ENCODE measurements around the gene CHN2.

Gene CHN2

DNA sequence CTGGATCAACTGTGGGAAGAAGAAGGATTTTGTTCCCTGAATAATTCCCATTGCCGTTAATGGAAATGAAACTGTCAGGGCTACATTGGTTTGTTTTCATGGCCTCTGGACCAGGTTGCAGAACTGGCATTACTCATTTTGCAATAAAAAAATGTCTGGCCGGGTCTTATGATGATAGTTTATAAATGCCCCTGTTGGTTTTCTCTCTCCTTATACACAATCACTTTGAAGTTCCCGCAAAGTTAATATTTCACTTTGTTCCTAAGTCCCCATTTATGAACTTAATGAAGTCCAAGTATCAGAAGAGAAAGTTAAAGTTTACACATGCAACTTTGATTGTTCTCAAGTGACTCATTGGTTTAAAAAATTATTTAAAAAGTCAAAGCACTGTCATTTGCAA is 218.3 kb downstream of the CHN2 start:
- no peak for DNase-seq

DNA sequence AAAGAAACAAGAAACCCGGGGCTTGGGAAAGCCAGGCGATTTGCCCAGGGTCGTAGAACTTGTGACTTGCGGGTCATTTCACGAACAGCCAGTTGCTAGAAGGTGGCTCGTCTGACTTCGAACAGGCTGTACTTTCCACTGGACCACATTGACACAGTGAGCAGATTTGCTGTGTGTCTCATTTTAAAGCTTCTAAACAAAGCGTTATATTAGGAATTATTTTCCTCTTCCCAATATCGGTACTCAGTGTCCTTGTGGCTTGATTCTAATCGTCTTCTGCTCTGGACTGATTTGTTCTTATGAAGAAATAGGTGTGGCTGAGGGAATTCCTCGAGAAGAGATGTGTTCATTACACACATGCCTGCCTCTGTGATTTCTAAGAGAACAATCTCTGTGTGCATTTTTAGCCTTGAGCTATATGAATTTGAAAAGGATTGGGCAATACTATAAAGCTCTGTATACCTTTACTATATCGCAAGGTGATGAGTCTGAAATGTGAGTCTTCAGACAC is 219.1 kb downstream of the CHN2 start:
- no peak for DNase-seq

DNA sequence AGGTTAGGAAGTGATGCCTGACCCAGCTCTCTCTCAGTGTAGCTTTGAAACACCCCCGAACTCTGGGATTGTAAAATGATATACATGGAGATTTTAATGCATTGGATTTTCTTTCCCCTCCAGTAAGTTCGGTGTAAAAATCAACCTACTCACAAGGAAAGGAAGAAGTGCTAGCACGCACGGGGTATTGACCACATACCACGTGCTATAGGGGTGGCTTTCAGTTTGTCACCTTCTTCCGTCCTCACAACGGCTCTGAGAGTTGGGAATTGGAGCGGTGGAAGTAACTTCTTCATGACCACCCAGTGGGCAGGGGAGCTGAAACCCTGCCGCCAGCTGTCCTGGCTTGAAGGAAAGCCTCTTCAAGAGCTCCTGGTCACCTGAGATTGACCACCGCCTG is 219.6 kb downstream of the CHN2 start:
- DNase-seq = no peak

DNA sequence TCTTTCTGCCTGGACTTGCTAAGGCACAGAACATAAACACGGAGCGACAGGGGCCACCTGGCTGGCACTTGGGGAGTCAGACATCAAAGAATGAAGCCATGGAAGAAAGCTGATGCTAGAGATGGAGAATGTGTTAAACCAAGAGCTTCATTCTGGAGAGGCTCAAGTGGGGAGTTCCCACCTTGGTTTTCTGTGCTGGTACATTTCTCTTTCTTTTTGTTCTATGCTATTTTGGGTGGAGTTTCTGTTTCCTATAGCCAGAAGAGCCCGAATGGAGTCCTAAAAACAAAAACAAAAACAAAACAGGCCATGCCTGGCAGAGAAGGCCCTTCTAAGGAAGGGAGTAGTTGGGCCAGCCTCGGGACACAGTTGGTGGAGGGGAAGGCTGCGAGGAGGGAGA is 220.6 kb downstream of the CHN2 start:
- DNase-seq = no peak

DNA sequence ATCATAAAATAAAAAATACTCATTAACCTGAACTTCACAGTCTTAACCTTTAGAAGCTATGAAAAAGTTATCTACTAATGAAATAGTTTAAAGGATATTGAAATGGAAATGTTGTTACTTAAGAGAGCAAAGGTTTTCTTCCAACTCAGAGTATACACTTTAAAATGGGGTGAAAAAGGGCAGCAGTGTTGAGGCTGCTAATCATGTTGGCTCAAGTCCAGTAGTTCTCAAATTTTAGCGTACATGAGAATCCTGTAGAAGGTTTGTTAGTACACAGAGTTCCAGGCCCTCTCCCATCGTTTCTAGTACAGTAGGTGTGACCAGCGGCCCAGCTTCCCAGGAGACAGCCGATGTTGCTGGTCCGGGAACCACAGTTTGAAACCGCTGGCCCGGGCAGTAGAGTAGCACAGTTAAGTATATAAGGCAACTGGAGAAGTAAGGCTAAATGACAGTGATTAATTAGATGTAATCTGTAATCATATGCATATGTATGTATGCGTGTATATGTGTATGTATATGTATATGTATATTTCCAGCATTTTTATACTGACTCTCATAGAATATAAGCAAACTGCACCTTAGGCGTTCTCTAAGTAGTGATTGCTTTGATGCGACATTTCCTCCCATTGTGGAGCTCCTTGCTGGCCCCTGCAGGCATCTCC is 221.8 kb downstream of the CHN2 start:
- DNase-seq = no peak

DNA sequence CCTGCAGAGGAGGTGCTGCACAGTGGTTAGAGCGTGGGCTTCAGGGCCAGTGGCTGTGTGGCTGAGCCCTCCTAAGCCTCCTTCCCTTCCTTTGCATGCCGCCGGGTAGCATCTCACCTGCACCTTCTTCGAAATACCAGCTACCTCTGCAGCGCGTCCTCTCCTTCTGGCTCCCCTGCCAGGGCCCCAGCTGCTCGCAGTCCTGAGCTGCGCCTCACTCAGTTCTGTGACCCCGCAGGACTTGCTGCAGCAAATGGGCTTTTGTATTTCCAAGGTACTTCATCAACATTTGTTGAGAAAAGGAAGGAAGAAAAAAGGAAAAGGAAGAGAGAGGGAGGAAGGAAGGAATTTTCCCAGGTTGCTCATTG is 222.3 kb downstream of the CHN2 start:
- DNase-seq = no peak

DNA sequence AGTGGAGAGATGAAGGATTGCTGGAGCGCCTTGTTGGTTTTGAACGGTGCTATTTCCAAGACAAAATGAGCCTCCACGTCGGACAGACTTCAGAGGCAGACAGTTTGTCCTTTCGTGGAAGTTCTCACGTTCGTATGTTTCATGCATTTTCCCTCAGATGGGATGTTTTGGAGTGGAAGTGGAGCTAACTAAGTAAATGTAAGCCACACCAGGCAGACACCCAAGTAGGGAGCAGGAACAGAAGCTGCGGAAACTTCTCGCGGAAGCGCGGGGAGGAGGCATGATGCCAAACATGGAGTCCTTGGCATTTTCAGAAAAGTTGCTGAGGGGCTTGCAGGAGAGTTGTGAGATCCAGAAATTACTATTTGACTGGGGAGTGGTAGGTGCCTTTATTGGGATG is 223.5 kb downstream of the CHN2 start:
- DNase-seq = no peak

DNA sequence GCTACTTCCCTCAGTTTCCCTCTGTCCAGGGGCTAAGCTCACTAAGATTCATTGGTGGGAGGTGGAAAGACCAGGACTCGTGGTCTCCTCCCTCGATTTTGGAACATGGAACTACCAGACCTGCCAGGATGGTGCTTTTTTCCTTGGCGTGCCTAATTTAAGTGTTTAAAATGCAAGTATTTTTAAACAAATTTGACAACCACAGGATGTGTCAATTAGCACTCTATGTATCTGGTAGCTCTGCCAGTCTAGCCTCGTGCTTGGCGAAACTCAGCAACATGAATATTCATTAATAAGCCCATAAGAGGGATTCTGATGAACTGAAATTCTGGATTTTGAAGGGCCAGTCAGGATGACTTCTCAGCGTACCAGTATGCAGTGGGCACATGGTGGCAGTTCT is 224.1 kb downstream of the CHN2 start:
- DNase-seq = no peak

DNA sequence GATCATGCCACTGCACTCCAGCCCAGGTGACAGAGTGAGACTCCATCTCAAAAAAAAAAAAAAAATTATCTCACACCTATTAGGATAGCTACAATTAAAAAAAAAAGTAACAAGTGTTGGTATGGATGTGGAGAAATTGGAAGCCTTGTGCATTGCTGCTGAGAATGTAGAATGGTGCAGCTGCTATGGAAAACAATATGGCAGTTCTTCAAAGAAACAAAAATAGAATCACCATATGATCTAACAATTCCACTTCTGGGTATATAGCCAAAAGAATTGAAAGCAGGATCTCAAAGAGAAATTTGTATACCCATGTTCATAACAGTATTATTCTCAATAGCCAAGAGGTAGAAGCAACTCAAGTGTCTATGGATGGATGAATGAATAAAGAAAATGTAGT is 225.4 kb downstream of the CHN2 start:
- no peak for DNase-seq

DNA sequence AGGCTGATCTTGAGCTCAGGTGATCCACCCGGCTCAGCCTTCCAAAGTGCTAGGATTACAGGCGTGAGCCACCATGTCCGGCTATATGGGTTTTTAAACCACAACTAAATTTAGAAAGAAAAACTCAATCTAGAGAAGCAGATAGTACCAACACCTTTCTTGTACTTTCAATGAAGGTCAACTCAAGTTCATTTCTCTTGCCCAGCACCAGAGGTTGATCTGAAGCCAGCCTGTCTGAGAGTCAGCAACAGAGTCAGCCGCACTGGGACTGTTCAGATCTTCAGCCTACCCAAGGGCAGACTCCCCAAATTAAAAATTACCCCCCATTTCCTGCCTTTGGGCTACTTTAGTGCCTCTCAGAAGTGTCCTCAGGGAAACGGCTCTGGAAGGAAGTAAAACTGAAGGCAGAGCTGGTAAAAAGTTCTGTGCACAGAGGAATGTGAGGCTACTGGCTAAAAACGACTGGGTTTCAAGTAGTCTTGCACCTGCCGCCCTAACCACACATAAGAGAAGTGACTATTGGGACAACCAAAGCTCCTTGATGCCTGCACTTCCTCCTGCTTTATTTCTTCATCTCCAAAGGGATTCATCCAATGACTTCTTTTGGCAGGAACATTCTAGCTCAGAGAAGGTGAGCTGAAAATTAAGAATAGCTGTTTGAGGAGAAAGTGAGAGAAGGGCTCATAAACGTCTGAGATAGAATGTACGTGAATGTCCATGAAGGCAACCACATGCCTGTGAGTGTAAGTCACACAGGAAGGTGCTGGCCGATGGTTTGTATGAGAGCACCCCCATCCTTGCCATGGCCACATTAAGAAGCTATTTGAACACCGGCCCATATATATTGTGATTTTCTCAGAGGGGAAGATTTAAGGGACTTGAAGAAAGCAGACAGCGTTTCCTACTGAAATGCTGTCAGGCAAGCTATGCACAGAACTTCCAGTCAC is 226.7 kb downstream of the CHN2 start:
- no peak for DNase-seq

DNA sequence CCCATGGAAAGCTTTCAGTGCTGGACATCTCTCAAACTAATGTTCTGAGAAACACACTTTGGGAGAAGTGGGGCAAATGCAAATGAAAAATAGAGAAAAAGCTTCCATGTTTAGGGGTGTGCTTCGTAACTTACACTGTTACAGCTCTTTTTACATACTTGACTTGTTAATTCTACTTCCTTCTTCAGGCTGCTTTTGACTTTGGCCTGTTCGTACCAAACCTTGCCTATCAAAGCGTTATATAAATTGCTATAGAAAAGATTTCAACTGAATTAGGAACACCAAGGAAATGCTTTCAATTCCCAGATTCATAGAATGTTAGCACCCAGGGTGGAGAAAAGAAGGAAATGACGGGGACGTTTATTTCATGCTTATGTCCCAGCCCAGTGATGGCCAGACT is 228.3 kb downstream of the CHN2 start:
- DNase-seq = no peak

DNA sequence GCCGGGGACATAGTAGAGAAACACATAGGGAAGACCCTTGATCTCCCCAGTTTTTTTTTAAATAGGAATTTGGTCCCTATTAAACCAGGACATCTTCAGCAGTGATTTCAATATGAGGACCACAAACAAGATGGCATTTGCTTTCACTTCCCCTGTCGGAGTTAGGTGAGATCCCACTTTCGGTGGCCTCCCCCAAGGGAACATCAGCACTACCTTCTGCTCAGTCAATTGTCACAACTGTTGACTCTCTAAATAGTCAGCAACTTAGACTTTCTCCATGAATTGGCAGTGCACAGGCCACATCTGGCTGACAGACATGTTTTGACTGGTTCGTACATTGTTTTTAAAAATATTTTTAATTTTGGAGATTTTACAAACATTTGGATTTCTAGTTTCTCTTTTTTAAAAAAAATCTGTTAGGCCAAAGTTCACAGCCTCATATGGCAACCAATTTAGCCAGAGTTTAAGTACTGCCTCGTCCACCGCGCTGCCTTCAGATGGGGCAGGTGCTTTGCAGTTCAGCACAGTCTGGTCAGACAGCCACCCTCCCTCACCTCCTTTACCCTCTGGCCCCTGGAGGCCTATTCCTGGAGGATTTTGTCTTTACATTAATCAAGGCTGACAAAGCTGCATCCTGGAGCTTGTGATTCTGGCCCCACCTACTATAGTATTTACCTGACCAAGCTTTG is 229.9 kb downstream of the CHN2 start:
- DNase-seq = no peak

DNA sequence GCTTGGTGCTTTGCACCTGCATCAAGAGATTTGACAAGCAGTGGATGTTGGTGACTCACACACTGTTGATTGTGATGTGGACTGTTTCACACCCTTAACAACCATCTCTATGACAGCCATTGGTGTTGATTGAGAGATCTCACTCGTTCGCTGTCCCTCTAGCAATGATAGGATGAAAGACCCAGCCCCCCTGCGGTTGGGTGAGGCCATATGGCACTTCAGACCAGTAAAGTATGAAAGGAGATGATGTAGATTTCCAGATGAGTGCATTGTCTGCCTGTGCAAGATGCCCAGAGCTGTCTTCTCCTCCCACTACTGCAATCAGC is 230.4 kb downstream of the CHN2 start:
- no peak for DNase-seq

DNA sequence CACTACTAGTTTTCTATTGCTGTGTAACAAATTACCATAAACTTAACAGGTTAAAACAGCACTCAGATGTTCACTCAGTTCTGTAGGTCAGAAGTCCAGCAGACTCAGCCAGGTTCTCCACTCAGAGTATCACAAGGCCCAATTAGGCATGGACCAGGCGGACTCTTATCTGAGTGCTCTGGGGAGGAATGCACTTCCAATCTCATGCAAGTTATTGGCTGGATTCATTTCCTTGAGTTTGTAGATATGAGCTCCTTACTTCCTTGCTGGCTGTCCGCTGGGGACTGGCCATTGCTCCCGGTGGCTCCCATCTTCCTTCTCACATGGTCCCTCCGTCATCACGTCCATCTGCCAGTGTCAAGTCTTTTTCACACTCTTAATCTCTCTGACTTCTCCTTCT is 232.0 kb downstream of the CHN2 start:
- no peak for DNase-seq

DNA sequence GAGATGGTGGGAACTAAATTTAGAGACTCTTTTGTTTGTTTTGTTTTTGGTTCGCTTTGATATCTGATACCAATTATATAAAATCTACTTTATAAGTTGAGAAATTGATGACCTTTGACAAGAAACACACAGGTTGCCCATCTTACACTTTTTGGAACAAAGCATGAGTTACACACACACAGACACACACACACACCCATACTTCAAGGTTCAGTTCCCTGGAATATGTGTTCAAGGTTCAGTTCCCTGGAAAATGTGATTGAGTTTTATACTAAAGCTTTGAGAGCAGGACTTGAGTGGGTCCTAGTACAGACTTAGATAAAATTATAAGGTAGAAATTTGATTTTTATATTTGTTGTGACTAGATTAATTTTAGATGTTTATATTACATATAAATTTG is 234.8 kb downstream of the CHN2 start:
- no peak for DNase-seq

DNA sequence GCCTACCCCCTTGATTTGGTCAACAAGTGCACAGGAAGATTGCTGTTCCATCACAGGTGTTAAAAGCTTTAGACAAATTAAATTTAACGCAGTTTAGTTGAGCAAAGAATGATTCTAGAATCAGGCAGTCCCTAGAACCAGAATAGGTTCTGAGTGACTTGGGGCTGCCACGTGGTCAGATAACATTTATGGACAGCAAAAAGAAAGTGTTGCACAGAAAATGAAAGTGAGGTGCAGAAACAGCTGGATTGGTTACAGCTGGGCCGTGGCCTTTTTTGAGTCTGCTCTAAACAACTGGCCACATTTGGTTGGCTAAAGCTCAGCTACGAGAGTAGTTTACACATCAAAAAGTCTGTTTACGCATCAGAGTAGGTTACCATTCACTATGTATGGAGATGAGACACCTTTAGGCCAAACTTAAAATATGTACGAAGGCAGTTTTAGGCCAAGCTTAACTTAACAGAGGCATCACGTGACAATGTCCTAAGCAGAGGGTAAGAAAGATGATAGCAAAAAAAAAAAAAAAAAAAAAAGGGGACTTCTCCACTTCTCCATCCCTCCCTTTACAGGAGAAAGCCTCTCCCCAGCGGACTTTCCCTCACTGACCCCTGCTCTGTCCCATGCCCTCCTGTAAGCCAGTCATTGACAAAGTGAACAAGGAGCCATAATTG is 235.8 kb downstream of the CHN2 start:
- no peak for DNase-seq

DNA sequence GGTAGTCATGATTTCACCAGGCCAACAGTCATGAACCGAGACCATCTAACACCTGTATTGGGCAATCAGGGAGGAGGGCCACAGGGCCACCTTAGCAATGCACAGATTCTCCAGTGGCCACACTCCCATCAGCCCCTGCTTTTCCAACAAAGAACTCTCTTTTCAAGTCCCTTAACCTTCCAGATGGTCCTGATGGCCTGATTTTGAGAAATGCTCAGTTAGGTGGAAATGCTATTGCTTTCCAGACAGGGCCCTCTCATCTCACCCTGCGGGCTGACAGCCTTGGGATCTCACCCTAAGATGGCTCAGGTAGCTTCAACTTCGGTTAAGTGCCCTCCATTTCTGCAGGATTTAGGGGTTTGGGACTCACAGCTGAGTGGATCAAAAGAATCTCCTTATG is 237.1 kb downstream of the CHN2 start:
- no peak for DNase-seq

DNA sequence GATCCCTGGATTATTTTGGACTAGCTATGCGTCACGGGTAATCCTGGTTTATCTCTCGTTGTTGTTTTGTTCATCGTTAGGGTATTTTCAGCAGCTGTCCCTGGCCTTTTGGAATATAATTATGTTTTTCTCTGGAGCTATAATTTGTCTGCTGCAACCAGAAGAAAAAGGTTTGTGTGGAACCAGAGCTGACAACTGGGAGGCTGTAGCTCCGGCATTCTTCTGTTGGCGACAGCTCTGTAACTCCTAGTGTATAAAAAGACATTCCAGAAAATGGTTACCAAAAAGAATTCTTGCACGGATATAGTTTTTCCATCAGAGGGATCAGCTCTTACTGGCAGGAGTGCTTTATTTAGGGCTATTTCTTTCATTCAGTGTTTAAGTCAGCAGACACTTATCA is 238.1 kb downstream of the CHN2 start:
- DNase-seq = no peak

DNA sequence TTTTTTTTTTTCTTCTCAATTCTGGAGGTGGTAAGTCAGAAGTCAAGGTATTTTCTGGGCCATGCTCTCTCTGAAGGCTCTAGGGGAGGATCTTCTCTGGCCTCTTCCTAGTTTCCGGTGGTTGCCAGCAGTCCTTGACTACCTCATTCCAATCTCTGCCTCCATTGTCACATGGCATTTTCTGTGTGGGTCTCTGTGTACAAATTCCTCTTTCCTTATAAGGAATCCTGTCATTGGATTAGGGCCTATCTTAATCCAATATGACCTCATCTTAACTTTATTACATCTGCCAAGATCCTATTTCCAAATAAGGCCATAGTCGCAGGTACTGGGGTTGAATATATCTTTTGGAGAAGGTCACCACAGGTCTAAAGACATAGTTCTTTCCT is 239.8 kb downstream of the CHN2 start:
- peak; percentile 10 for DNase-seq

DNA sequence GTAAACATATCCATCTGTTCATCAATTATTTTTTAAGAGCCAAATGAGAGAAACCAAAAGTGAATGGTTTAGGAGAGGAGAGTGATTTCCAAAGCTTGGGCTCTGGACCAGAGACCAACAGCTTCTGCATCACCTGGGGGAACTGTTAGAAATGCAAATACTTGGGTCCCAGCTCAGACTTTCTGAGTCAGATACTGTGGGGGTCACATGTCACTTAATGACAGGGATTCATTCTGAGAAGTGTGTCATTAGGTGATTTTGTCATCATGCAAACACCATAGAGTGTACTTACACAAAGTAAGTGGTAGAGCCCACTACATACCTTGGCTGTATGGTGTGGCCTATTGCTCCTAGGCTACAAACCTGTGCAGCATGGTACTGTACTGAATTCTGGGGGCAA is 240.6 kb downstream of the CHN2 start:
- DNase-seq = no peak

DNA sequence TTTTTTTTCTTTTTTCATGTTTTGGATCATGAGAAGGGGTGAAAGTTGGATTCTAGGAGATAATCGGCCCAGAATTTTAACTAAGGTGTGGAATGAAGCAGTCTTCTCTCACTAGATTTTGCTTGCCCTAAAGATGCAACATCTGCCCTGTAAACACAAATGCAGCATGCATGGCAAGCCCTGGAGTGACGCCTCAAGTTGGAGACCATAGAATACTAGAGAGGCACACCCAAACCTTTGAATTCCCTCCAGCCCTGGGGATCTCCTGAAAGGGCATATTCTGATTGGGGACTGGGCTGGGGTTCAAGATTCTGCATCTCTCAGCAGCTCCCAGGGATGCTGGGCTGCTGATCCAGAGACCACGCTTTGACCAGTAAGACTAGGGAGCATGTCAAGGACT is 241.3 kb downstream of the CHN2 start:
- DNase-seq = no peak

DNA sequence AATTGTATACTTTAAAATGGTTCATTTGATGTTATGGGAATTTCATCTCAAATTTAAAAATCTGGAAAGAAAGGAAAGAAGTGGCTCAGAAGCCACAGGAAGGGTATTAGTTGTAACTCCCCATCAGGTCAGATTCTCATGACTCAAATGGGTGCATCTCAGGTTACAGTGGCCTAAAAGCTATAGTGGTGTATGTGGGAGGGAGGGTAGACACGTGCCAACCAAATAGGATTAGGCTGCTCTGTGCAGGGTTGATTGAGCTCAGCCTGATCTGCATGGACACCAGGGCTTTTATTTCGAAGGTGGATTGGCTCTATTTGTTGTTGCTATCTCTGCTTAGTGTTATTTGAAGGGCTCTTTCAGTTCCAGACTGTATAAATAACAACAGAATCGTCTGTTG is 247.6 kb downstream of the CHN2 start:
- peak; percentile 25 for DNase-seq

DNA sequence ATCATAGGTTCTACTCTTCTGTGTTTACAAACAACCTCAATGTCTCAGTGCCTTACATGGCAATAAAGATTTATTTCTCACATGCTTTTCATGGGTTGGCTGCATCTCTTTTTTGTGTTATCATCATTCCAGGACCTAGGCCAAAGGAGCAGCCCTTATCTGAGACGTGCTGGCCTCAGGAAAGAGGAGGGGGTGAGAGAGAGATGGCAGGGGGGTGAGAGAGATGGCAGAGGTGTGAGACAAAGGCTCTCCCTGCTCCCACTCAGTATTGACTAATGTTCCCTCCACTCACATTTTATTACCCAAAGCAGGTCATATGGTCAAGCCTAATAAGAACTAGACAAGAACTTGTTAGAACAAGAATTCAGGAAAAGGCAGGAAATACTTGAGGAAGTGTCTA is 249.0 kb downstream of the CHN2 start:
- DNase-seq = no peak

All from fibroblast of skin of back (primary cell).